HG02852 (cell line): Measurements from ENCODE around the gene FGR.
"Not testable (repeated sequence)": the region's sequence is repeated elsewhere in the genome, so short reads cannot be mapped to it uniquely, and the experiment has no call there.

ENCODE experiments used
- ATAC-seq: cut with Tn5 transposase; IDR thresholded peaks from one replicate; pipeline ENCODE4 v1.9.1; 2021; ENCODE audit warnings: mild to moderate bottlenecking, moderate library complexity; ENCODE audit not compliant: unreplicated experiment

FGR gene

GRCh38 chr1:27660300-27660835 lies 25.4 kb upstream of the FGR start:
- no peak for ATAC-seq

- peak; percentile 62 for ATAC-seq
Observed at GRCh38 chr1:27659497-27660299, 24.7 kb upstream of the FGR start.

DNA sequence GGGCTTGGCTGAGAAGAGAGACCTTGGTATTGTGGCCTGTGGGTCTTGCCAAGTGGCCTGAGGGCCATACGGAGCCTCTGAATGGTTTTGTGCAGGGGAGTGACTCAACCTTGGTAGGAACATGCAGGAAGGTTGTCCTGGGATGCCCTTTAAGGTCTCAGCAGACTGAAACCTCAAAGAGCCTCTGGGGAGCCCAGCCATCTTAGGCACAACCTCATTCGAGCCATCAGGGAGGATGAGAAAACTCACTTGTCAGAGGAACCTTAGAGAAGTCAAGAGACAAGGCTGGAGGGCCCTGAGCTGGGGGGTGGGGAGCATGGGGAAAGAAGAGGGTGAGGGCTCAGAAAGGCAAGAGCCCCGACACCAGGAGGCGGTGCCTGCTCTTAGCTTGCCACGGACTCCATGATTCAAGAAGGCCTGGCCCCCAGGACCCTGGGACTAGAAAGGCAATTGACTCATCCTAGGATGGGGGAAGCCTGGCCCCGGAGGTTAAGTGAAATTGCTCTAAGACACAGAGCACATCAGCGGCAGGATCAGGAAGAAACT lies 24.0 kb upstream of the FGR start:
- peak; percentile 9 for ATAC-seq

DNA sequence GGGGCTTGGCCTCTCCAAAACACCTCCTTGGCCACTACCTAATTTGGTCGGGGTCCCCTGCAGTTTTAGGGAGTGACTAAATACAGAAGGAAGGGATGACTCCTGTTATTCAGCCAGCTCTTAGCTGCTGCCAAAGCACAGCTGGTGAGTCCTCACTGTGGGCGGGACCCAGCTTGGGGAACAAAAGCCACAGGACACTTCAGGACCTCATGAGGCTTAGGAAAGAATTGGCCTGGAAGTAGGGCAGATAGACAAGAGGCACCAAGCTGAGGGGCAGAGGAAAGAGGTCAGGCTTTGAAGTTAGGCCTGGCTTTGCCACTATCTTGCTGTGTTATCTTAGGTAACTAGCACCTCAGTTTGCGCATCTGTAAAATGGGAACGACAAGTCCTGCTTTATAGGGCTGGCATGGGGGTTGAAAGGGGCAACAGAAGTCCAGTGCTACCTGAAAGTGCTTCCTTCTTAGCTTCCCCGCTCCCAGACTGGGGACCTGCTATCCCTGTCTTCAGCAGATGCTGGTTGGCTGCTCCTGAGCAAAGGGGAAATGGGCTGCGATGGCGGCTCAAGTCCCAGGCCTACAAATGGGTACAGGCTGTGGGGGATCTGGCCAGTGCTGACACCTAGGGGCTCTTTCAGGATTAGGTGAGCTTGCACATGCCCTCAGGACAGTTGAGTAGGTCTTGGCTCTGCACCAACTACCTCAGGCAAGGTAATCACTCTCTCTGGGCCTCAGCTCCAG lies 21.3 kb upstream of the FGR start:
- no peak for ATAC-seq

GRCh38 chr1:27655151-27655937 lies 20.4 kb upstream of the FGR start:
- ATAC-seq, result no peak

DNA sequence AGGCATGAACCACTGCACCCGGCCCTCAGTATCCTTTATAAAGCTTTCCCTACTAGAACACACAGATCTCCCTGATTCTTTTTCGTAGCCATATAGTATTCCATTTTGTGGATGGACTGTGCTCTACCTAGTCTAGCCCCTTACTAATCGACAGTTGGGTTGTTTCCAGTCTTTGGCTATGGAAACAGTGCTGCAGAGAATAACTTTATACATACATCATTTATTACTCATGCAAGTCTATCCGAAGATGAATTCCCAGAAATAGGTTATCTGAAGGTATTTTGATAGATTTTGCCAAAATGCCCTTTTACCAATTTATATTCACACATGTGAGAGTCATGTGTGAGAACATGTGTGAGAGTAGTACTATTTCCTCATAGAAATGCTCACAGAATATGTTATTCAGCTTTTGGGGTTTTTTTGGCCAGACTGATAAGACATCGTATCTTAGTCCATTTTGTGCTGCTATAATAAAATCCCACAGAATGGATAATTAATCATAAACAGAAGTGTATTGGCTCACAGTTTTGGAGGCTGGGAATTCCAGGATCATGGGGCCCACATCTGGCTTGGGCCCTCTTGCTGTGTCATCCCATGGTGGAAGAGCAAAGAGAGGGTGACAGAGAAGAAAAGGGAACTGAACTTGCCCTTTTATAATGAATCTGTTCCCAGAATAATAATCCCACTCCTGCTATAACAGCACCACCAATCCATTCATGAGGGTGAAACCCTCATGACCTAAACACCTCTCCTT lies 17.3 kb upstream of the FGR start:
- ATAC-seq, result no peak

- no peak for ATAC-seq
Observed at GRCh38 chr1:27650539-27651175, 15.7 kb upstream of the FGR start.

DNA sequence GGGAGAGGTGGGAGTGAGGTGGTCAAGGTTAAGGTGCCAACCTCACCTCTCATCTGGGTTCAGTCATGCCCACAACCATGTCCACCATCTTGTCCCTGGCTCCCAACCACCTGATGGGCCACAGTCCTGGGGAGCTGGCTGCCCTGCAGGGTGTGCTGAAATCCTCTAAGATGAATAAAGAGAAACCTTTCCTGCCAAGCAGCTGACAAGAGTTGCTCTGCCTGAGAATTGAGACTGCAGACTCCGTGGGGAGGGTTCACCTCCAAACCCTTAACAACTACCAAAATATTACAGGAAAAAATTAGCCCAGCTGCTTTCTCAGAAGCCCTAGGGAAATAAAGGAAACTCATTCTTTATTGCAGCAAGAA lies 15.2 kb upstream of the FGR start:
- ATAC-seq, result no peak

DNA sequence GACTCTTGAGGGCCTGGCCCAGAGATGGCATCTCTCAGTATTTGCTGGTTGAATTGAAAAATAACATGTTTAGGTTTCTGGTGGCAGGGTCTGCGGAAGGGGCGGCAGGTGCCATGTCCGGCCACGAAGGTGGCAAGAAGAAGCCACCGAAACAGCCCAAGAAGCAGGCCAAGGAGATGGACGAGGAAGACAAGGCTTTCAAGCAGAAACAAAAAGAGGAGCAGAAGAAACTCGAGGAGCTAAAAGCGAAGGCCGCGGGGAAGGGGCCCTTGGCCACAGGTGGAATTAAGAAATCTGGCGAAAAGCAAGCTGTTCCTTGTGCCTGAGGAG lies 14.3 kb upstream of the FGR start:
- no peak for ATAC-seq

GRCh38 chr1:27648602-27649305 lies 13.8 kb upstream of the FGR start:
- no peak for ATAC-seq

DNA sequence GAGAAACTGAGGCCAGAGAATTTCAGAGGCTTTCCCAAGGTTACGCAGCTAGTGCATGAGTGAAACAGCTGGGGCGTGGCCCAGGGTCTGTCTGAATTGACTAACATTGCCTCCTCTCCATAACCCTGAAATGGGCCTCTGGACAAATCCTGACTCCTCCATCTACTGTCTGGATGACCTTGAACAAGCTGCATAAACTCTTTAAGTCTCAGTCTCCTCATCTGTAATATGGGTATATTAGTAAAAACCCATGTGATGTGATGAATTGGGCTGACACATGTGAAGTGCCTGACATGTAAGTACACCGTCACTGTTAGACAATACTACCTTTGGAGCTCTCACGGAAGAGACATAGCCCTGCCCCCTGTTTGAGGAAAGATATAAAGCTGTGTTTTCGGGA lies 12.3 kb upstream of the FGR start:
- ATAC-seq, result no peak

- ATAC-seq, result no peak
Observed at GRCh38 chr1:27646676-27647075, 11.7 kb upstream of the FGR start.

DNA sequence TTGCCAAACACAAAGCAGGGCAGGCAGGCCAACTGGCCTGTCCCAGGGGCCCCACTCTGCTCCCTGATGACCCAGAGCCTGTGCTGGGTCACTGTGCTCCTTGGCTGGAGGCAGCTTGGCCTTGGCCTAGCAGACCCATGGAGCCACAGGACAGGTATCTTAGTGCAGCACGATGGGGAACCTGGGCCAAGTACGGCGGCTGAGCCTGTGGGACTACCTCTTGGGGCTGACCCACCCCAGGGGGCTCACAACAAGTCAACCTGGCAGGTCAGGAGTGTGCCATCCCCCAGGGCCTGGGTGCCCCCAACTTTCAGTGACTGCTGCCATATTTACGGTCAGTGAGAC lies 10.1 kb upstream of the FGR start:
- ATAC-seq, result no peak

DNA sequence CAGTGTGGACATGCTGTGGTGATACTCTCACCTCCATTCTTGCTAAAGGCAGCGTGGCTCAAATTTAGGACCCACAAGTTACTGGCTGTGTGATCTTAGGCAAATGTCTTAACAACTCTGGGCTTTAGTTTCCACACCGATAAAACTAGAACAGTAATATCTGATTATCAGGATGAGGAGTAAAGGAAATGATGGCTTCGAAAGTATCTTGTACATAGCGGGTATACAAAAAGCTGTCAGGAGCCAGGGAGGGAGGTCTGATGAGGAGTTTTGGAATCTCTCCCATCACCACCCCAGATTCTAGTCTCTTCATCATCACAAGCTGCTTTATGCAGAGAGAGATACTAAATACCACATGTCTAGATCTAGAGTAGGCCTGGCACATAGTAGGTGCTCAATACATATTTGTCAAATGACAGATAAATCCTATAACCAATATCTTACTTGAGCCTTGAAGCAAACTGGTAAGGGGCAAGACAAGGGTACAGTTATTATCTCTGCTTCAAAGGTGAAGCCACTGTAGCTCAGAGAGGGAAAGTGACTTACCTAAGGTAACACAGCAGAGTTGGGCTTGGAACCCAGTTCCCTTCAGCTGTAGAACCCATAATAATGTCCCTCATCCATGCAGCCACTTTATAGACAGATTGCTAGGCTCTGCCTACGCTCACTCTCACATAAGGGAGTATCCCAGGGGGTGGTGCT lies 9.5 kb upstream of the FGR start:
- ATAC-seq, result no peak

GRCh38 chr1:27643600-27644368 lies 8.8 kb upstream of the FGR start:
- ATAC-seq, result peak; percentile 60

- ATAC-seq, result not testable (repeated sequence)
Observed at GRCh38 chr1:27640514-27640913, 5.5 kb upstream of the FGR start.

- ATAC-seq, result no peak
Observed at GRCh38 chr1:27638805-27639204, 3.8 kb upstream of the FGR start.

DNA sequence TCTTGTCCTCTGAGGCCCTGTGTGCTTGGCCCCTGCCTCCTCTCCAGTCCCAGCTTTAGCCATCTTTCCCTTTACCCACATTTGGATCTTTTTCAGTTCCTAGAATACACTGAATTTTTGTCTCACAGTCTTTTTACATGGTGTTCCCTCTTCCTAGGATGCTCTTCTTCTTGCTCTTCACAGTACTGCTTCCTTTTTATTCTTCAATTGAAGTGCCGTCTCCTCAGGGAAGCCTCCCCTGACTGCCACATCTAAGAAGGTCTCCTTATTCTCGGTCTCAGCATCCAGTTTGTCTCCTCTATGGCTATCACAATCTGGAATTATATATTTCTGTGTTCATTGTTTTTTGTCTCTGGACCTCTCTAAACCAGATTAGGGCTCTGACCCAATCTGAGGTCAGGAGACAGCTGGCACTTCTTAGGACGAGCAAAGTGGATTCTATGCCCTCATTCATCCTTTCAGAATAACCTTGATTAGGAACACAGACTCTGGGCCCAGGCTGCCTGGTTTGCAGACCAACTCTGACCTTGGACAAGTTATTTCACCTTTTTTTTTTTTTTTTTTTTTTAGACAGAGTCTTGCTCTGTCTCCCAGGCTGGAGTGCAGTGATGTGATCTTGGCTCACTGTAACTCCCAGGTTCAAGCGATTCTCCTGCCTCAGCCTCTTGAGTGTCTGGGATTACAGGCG lies 3.2 kb upstream of the FGR start:
- ATAC-seq, result no peak
